ENCODE measurements around the gene SHISA9.

DNA sequence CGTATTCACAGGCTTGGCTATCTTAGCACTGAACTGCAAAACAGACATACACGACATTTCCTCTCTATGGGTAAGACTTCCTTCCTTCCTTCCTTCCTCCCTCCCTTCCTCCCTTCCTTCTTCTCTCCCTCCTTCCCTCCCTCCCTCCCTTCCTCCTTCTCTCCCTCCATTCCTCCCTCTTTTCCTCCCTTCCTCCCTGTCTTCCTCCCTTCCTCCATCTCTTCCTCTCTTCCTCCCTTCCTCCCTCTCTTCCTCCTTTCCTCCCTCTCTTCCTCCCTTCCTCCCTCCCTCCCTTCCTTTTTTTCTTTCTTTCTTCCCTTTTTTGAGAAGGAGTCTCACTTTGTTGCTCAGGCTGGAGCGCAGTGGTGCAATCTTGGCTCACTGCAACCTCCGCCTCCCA lies 22.4 kb upstream of the SHISA9 start:
- TF ChIP-seq, protein P1, sequence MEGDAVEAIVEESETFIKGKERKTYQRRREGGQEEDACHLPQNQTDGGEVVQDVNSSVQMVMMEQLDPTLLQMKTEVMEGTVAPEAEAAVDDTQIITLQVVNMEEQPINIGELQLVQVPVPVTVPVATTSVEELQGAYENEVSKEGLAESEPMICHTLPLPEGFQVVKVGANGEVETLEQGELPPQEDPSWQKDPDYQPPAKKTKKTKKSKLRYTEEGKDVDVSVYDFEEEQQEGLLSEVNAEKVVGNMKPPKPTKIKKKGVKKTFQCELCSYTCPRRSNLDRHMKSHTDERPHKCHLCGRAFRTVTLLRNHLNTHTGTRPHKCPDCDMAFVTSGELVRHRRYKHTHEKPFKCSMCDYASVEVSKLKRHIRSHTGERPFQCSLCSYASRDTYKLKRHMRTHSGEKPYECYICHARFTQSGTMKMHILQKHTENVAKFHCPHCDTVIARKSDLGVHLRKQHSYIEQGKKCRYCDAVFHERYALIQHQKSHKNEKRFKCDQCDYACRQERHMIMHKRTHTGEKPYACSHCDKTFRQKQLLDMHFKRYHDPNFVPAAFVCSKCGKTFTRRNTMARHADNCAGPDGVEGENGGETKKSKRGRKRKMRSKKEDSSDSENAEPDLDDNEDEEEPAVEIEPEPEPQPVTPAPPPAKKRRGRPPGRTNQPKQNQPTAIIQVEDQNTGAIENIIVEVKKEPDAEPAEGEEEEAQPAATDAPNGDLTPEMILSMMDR (IDR thresholded peaks at IDR 0.05) = no peak
- TF ChIP-seq POLR2A (IDR thresholded peaks at IDR 0.05; ENCODE audit: low read depth) (no peak), POLR2AphosphoS5 (IDR thresholded peaks at IDR 0.05) (no peak)

Measured in esophagus muscularis mucosa (tissue), 3 donors.